ENCODE measurements around the gene SLC2A10.

Gene SLC2A10

GRCh38 chr20:46752728-46753127 lies 43.3 kb downstream of the SLC2A10 start:
- Mint-ChIP-seq H3K36me3 (ENCODE audit: low read depth) (no peaks in the 10 kb centered on the region), H3K4me3 (no peak overlapping the region), H3K4me1 (no peaks in the 10 kb centered on the region), H3K9me3 (no peaks in the 10 kb centered on the region), H3K27ac (no peak overlapping the region), H3K27me3 (peaks cover 17% of the 10 kb centered on the region)
- ATAC-seq (no peak), DNase-seq (peak; percentile 55)

- Mint-ChIP-seq H3K27me3 (peaks cover 6% of the 10 kb centered on the region), H3K9me3 (no peaks in the 10 kb centered on the region), H3K36me3 (ENCODE audit: low read depth) (no peaks in the 10 kb centered on the region), H3K4me3 (no peak overlapping the region), H3K27ac (no peak overlapping the region), H3K4me1 (no peaks in the 10 kb centered on the region)
- ATAC-seq (no peak), DNase-seq (no peak)
Observed at GRCh38 chr20:46755483-46756413, 46.3 kb downstream of the SLC2A10 start.

DNA sequence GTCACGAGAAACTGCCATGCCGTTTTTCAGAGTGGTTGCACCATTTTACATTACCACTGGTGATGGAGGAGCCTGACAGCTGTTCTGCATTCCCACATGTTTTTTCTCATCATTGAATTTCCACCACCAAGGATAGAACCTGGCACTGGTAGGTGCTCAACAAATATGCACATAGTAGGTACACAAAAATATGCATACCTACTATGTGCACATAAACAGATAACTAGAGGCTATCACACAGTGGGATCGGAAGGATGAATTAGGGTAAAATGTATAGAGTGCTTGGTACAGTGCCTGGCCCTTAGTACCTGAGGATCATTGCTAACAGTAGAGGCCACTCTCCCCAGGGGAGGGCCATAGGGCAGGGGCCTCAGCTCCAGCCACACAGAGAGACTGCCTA lies 47.0 kb downstream of the SLC2A10 start:
- DNase-seq (no peak), ATAC-seq (no peak)
- H3K9me3 Mint-ChIP-seq: no peaks in the 10 kb centered on the region
- no peaks in the 10 kb centered on the region for H3K4me1 Mint-ChIP-seq
- H3K27ac Mint-ChIP-seq: no peak overlapping the region
- no peaks in the 10 kb centered on the region for H3K36me3 Mint-ChIP-seq (ENCODE audit: low read depth)
- H3K27me3 Mint-ChIP-seq: peaks cover 4% of the 10 kb centered on the region
- H3K4me3 Mint-ChIP-seq: no peak overlapping the region

DNA sequence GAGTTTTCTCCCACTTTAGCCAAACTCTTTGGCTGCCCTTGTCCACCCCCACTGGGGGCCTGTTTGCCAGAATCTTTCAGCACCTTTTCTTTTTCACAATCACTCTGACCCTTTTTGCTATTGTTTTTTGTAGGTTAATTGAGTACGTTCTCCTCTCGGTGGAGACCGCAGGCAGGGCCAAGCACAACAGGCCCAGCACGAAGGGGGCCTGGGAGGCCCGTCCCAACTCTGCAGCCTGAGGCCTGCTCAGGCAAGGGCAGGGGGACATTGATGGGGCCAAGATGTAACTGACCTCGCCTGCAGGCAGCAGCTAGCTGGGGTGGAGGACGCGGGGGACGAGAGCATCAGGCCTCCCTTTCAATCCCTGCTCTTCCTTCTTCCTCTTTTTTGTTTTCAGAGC lies 47.7 kb downstream of the SLC2A10 start:
- ATAC-seq (no peak), DNase-seq (no peak)
- Mint-ChIP-seq H3K4me1 (no peaks in the 10 kb centered on the region), H3K36me3 (ENCODE audit: low read depth) (no peaks in the 10 kb centered on the region), H3K27me3 (peaks cover 4% of the 10 kb centered on the region), H3K4me3 (no peak overlapping the region), H3K9me3 (no peaks in the 10 kb centered on the region), H3K27ac (no peak overlapping the region)

DNA sequence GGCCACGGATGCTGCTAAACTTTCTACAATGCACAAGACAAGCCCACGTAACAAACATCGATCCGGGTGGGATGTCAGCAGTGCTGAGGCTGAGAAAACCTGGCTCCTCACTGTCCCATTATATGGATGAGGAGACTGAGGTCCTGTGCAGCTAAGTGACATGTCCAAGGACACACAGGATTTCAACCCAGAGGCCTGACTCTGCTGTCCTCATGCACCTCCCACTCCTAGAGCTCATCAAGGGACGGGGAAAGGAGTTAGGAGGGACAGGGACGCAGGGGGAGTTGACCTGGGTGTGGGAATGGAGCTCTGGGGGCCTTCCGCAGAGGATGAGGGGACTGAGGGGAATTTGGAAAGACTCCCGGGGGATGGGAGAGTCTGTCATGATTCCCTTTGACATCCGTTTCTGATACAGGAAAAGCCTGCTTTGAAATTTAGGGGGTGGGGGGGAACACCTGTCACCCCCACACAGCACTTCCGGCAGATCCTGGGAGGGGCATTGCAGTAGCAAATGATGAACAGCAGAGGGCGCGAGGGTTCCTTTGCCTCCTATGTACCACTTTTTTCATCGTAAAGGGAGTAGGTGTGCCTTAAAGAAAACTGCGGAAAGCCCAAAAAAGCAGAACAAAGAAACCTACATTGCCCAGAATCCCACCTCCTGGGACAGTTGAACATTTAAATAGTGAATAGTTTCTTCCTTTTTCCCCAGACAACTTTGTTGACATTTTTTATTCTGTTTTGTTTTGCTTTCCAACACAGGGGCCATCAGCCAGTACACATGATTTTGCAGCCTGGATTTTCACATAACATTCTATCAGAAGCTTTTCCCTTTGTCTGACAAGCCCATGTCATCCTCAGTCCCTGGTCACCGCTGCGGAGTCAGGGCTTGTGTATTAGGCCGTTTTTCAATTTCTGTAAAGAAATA lies 48.6 kb downstream of the SLC2A10 start:
- Mint-ChIP-seq H3K27me3 (peaks cover 4% of the 10 kb centered on the region), H3K9me3 (no peaks in the 10 kb centered on the region), H3K4me1 (no peaks in the 10 kb centered on the region), H3K4me3 (no peak overlapping the region), H3K27ac (no peak overlapping the region), H3K36me3 (ENCODE audit: low read depth) (no peaks in the 10 kb centered on the region)
- ATAC-seq: no peak
- DNase-seq: peak; percentile 61

- DNase-seq (no peak), ATAC-seq (no peak)
- H3K9me3 Mint-ChIP-seq: no peaks in the 10 kb centered on the region
- no peaks in the 10 kb centered on the region for H3K4me1 Mint-ChIP-seq
- no peaks in the 10 kb centered on the region for H3K36me3 Mint-ChIP-seq (ENCODE audit: low read depth)
- H3K27me3 Mint-ChIP-seq: peaks cover 4% of the 10 kb centered on the region
- no peak overlapping the region for H3K4me3 Mint-ChIP-seq
- no peak overlapping the region for H3K27ac Mint-ChIP-seq
Observed at GRCh38 chr20:46758929-46759669, 49.6 kb downstream of the SLC2A10 start.

GRCh38 chr20:46761566-46761965 lies 52.1 kb downstream of the SLC2A10 start:
- H3K9me3 Mint-ChIP-seq: no peaks in the 10 kb centered on the region
- H3K27me3 Mint-ChIP-seq: peaks cover 8% of the 10 kb centered on the region
- H3K36me3 Mint-ChIP-seq (ENCODE audit: low read depth): no peaks in the 10 kb centered on the region
- H3K4me1 Mint-ChIP-seq: no peaks in the 10 kb centered on the region
- DNase-seq: no peak
- H3K27ac Mint-ChIP-seq: no peak overlapping the region
- ATAC-seq: no peak
- no peak overlapping the region for H3K4me3 Mint-ChIP-seq

DNA sequence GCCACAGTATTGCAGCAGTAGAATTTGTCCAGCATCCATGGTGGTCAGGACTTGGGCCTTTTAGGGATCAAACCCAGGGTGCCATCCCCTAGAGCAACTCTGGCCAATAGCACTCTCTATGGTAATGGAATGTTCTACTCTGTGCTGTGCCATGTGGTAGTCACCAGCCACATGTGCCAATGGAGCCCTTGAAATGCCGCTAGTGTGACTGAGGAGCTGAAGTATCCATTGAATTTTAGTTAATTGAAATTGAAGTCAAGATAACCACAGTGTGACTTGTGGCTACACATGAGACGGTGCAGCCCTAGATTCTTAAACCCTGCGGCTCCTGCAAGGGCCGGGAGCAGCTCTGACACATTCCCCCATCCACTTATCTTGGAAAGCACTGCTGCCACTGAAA lies 54.6 kb downstream of the SLC2A10 start:
- peaks cover 8% of the 10 kb centered on the region for H3K27me3 Mint-ChIP-seq
- no peaks in the 10 kb centered on the region for H3K4me1 Mint-ChIP-seq
- ATAC-seq (no peak), DNase-seq (no peak)
- H3K36me3 Mint-ChIP-seq (ENCODE audit: low read depth): no peaks in the 10 kb centered on the region
- H3K9me3 Mint-ChIP-seq: no peaks in the 10 kb centered on the region
- no peak overlapping the region for H3K4me3 Mint-ChIP-seq
- H3K27ac Mint-ChIP-seq: no peak overlapping the region

DNA sequence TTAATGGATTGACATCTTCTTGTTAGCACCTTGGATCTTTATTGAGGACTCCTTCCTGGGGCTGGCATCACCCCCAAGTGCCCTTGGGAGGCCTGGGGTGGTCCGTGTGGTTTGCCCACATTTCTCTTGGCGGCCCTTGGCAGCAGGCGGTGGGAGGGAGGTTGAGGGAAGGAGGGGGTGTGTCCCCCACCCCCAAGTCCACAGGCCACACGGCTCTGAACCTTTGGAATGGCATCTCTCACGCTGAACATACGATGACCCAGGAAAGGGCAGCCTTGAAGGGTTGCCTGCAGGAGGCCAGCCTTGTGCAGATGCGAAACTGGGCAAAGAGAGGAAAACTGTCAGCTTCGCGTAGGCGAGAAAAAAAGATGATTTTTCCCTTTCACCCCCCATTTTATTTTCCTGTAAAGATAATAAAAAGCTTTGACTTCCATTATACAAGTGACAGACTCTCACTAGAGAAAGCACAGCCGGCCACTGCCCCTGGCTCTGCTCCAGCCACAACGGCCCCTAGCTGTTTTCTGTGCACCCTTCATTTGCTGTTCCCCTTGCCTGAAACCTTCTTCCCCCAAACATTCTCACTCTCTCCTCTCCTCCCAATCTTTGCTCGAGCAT lies 56.2 kb downstream of the SLC2A10 start:
- Mint-ChIP-seq H3K9me3 (no peaks in the 10 kb centered on the region), H3K27me3 (peaks cover 9% of the 10 kb centered on the region), H3K36me3 (ENCODE audit: low read depth) (no peaks in the 10 kb centered on the region), H3K4me3 (no peak overlapping the region), H3K27ac (no peak overlapping the region), H3K4me1 (no peaks in the 10 kb centered on the region)
- DNase-seq (no peak), ATAC-seq (no peak)

- H3K27ac Mint-ChIP-seq: no peak overlapping the region
- DNase-seq (peak; percentile 17), ATAC-seq (no peak)
- H3K9me3 Mint-ChIP-seq: no peaks in the 10 kb centered on the region
- peaks cover 11% of the 10 kb centered on the region for H3K27me3 Mint-ChIP-seq
- H3K36me3 Mint-ChIP-seq (ENCODE audit: low read depth): no peaks in the 10 kb centered on the region
- H3K4me1 Mint-ChIP-seq: no peaks in the 10 kb centered on the region
- no peak overlapping the region for H3K4me3 Mint-ChIP-seq
Observed at GRCh38 chr20:46767127-46767761, 57.8 kb downstream of the SLC2A10 start.

- no peak overlapping the region for H3K27ac Mint-ChIP-seq
- no peaks in the 10 kb centered on the region for H3K36me3 Mint-ChIP-seq (ENCODE audit: low read depth)
- H3K9me3 Mint-ChIP-seq: no peaks in the 10 kb centered on the region
- peaks cover 25% of the 10 kb centered on the region for H3K27me3 Mint-ChIP-seq
- ATAC-seq: no peak
- H3K4me1 Mint-ChIP-seq: no peaks in the 10 kb centered on the region
- no peak overlapping the region for H3K4me3 Mint-ChIP-seq
- no peak for DNase-seq
Observed at GRCh38 chr20:46770330-46771194, 61.1 kb downstream of the SLC2A10 start.

DNA sequence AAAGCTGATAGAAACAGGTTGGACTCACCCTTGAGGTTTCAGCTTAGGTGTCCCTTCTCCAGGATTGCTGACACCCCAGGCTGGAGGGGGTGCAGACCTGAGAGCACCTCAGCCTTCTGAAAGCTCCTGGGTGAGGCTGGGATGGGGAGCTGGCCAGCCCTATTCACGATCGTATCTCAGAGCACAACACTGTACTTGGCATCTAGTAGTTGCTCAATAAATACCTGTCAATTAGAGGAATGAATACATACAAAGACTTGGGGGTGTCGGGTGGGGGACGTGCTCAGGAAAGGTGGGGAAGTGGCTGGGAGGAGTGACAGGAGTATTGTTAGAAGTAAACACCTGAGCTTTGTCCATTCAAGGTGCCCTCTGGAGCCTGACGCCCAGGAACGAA lies 61.7 kb downstream of the SLC2A10 start:
- H3K27ac Mint-ChIP-seq: no peak overlapping the region
- H3K27me3 Mint-ChIP-seq: peaks cover 27% of the 10 kb centered on the region
- no peak for DNase-seq
- no peak overlapping the region for H3K4me3 Mint-ChIP-seq
- no peaks in the 10 kb centered on the region for H3K9me3 Mint-ChIP-seq
- no peak for ATAC-seq
- no peaks in the 10 kb centered on the region for H3K4me1 Mint-ChIP-seq
- H3K36me3 Mint-ChIP-seq (ENCODE audit: low read depth): no peaks in the 10 kb centered on the region

DNA sequence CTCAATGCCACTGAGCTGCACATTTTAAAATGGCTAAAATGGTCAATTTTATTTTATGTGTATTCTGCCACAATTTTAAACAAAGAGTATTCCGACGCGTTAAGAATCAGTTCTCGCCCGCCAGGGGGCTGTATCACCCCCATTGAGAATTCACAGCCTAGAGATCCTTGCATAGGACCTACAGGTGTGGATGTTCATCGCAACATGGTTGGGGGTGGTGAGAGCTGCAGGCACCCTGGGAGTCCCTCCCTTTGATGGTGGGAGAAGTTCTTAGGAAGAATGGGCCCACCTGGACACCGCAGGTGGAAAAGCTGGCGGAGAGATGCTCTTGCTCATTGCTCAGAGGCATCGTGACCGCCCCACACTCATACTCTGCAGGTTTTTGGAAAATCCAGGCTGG lies 63.5 kb downstream of the SLC2A10 start:
- H3K4me3 Mint-ChIP-seq: no peak overlapping the region
- no peaks in the 10 kb centered on the region for H3K4me1 Mint-ChIP-seq
- no peaks in the 10 kb centered on the region for H3K9me3 Mint-ChIP-seq
- no peak overlapping the region for H3K27ac Mint-ChIP-seq
- H3K36me3 Mint-ChIP-seq (ENCODE audit: low read depth): no peaks in the 10 kb centered on the region
- DNase-seq (no peak), ATAC-seq (no peak)
- H3K27me3 Mint-ChIP-seq: peaks cover 35% of the 10 kb centered on the region
